Measurements from ENCODE around the gene PBRM1.
"Not testable (repeated sequence)": the region's sequence is repeated elsewhere in the genome, so short reads cannot be mapped to it uniquely, and the experiment has no call there.

The PBRM1 gene

DNA sequence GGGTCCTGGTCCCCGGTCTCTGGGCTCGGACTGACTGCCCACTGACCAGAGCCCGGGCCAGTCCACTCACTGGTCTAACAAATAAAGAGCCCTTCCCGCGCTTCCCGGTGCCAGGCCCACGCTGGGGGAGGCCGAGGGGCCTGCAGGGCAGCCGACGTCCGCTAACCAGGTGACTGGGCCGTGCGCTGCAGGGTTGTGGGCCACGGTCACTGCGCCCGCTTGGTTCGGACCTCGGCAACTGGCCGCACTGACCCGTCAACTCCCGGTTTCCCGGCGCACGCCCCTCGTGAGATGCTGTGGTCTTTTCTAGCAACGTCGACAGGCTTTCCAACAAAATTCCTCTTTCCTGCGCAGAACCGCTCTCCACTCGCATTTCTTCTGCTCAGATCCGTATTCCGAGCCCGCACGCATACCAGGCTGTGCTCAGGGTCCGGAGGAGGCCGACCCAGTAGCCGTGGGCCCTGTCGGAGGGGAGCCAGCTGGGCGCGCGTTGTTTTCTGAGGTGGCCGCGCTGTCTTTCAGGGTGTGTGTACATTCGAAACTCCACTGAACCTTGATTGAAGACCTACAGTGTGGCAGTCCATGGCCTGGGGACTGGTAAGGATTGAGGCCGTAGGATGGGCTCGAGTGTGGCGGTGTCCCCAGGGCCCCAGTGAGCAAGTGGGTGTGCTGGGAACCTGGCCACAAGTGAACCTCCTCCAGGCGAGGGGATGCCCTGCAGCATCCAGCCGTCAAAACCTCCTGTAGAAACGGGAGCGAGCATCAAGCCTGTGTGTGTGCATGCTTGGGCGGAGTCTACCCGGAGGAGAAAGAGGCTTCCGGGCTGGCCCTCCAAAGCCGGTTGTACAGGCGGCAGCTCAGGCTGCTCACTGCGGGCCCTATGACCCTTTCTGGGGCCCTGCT is 151.2 kb downstream of the PBRM1 start:
- no peak for DNase-seq

DNA sequence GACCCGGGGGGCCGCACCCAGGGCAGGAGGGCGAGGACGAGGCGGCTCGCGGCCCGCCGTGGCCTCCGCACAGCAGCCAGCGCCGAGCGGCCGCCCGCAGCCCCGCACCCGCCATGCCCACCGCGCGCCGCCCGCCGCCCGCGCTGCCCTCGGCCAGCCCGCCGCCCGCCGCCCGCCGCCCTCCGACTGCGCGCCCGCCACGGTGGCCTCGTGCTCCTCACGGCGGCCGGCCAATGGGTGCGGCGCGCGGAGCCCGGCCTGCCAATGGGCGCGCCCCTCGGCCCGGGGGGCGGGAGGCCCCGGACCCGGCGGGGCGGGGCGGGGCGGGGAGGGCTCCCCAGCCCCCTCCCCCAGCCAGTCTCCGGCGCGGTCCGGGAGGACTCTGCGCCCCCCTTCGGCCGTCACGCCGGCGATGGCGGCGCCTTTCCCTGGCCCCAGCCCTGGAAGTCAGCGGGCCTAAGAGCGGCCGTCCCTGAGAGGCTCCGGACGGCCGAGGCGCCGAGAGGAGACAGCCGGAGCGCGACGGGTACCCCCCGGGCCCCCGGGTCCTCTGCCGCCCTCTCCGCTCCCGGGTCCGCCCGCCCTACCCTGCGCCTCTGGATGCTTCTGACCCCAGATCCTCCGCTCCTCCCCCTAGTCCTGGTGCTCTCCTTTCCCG is 152.0 kb downstream of the PBRM1 start, which contains the start of gene NT5DC2:
Gene NT5DC2 (minus strand): TSS at position 235 of the 658 bp plus-strand sequence. CDS start 120 bp downstream, at position 115.
- peak; percentile 55 to 74 for DNase-seq

- DNase-seq = peak in 1 of 2 experiments; percentile 26
Measured at GRCh38 chr3:52532838-52533622, 152.7 kb downstream of the PBRM1 start.

GRCh38 chr3:52532517-52532837 is 153.2 kb downstream of the PBRM1 start:
- no peak for DNase-seq

DNA sequence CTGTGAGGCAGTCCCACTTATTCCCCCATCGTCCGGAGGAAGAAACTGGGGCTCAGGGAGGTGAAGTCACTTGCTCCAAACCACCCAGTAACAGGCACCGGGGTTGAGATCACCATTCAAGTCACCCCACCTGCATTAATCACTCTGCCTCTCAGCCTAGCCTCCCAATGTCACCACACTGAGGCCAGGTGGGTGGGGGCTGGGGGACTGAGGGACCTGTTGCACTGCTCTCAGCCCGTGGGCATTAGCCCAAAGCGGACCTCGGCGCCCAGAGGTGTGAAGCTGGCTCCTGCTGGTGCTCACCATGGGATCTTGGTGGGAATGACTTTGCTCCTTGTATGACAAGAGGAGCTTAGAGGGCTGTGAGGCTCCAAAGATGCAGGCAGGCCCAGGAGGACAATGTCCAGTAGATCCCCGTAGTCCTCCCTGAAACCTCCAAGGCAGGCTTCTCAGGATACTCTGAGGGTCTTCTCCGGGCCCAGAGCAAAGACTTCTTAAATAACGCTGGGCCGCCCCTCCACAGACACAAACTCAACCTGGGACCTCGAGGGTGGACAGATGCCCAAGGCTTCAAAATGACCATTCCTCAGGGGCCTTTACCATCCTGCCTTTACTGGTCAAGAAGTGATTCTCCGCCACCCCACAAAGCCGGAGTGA is 153.7 kb downstream of the PBRM1 start:
- DNase-seq = no peak

- no peak for DNase-seq
Measured at GRCh38 chr3:52530918-52531826, 154.5 kb downstream of the PBRM1 start.

DNA sequence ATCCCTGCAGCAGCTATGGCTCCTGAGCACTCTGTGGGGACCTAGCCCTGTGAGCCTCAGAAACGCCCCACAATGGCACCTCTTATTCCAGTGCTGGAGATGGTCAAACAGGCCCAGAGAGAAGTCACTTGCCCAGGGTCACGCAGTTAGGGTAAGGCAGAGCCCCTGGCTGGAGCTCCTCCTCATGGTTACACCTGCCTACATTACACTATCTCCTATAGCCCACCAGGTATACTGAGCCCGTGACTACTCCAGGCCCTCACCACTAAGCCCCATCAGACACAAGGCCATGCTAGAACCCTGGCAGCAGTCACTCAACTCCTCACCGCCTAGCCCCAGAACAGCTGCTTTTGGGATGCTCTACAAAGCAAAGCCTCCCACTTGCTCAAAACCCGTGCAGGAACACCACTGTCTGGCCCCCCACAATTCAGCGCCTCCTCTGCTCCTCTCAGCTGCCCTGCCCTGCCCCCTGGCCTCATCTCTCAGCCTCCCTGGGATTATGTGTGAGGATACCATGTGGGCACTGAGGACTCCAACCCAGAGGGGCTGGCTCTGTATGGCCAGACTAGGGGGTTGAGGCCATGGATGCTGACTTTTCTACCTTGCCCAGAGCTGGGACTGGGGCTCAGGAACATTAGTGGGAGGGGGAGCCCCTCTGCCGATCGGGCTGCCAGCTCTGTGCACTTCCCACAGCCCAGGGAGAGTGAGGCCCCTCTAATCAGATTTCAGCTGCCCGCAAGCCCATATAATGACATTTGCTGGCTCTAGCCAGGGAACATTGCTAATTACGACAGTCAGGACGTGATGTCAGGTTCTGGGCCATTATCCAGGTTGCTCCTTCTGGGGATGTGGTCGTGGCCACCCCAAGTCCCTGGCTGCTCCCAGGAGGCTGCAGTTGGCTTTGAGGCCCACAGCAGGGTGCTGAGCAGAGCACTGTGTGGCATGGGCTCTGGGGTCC is 156.1 kb downstream of the PBRM1 start:
- DNase-seq = no peak

GRCh38 chr3:52528586-52529375 is 156.9 kb downstream of the PBRM1 start:
- DNase-seq = no peak

GRCh38 chr3:52527732-52528585 is 157.8 kb downstream of the PBRM1 start:
- DNase-seq = no peak

DNA sequence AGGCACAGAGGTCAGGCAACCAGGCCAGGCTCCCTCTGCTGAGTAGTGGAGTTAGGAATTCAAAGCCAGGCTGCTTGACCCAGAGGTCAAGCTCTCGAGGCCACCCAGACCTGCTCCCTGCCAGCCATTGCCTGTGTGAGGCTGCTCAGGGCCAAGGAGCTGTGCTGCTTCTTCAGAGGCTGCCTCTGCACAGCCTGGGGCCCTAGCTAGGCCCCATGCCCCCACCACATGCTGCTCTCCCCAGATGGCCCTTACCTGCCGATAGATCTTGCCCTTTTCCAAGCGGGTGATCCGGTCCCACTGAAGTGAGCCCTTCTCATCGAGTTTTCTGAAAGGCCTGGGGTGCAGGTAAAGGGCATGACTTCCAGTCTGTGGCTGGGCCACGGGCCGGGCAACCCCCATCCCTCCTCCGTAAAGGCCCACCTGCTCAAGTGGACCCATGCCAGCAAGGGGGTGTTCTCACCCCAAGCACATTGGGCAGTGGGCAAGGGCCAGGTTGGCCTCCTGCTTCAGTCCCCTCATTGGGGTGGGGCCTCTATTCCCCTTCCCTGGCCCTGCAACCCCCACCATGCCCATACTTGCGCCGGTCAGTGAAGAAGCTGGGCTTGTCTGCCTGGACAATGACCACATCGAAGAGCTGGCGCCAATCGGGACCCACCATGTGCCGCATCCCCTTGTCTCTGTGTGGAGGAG is 158.5 kb downstream of the PBRM1 start:
- no peak for DNase-seq

DNA sequence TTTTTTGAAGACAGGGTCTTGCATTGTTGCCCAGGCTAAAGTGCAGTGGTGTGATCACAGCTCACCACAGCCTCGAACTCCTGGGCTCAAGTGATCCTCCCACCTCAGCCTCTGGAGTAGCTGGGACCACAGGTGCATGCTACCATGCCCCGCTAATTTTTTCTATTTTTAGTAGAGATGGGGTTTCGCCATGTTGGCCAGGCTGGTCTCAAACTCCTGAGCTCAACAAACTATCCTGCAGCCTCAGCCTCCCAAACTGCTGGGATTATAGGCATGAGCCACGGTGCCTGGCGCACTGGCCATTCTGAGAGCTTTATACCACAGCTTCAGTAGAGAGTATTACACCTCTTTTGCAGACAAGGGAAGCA is 159.1 kb downstream of the PBRM1 start:
- not testable (repeated sequence) for DNase-seq

GRCh38 chr3:52525680-52526561 is 159.8 kb downstream of the PBRM1 start:
- no peak for DNase-seq

DNA sequence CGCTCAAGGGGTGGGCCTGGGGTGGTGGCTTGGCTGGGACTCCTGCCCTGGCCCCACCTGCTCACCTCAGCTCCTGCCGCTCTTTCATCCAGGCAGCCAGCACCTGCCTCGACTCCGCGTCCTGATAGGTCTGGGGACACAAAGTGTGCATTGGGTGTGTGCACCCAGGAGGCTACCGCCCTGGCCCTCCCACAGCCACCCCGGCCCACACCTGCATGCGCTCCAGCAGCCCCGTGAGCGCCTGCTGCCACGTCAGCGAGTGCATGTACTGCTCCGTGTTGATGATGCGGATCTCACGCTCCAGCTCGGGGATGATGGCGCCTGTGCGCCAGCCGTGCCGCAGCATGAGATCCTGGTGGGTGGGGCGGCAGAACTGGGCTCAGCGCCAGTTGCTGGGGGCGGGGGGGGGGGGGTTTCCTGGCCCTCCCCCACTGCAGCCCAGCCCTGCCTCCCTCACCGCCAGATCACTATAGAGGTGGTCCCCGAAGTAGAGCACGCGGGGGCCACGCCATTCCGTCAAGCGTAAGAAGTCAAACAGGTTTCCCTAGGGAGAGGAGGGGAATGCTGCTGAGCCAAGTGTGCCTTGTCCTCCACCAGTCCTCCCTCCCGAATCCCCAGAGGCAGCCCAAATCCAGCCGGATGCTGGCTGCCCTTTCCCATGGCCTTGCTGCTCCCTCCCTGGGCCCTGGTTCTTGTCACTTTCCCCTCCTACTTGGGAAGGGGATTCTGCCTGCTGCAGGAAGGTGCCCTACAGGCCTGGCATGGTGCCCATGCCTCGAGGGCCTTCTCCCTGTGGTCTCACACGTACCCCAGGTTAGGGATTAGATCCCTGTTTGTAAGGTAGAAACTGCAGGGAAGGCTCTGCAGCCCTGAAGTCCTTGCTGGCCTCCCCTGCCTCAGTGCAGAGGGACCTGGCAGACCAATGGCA is 160.7 kb downstream of the PBRM1 start:
- no peak for DNase-seq

GRCh38 chr3:52524258-52524751 is 161.4 kb downstream of the PBRM1 start:
- DNase-seq = no peak

DNA sequence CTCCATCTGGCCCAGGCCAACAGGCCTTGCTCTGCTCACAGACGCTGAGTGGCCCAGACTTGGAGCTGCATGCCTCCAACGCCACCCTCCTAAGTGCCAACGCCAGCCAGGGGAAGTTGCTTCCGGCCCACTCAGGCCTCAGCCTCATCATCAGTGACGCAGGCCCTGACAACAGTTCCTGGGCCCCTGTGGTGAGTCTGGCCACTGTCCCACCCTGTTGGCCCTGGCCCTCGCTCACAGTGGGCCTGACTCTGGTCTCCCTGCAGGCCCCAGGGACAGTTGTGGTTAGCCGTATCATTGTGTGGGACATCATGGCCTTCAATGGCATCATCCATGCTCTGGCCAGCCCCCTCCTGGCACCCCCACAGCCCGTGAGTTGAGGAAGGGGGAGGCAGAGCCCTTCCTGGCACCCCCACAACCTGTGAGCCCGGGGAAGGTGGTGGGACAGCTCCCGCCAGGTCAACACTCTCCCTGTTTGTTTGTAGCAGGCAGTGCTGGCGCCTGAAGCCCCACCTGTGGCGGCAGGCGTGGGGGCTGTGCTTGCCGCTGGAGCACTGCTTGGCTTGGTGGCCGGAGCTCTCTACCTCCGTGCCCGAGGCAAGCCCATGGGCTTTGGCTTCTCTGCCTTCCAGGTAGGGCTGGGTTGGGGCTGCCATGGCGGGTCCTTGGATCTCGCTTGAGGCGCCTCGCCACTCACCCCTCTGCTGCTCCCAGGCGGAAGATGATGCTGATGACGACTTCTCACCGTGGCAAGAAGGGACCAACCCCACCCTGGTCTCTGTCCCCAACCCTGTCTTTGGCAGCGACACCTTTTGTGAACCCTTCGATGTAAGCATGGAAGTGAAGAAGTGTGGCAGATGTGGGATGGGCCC is 162.1 kb downstream of the PBRM1 start:
- DNase-seq = no peak
